OCI-LY3 (cell line): ENCODE measurements around the gene ADAMTSL4.
"Not testable (repeated sequence)": the region's sequence is repeated elsewhere in the genome, so short reads cannot be mapped to it uniquely, and the experiment has no call there.

Experiments used
- H2AFZ ChIP-seq: fragments of 200-600, 300-600 bp; shearing (Covaris generic); 2 replicates; pipeline ENCODE4 v1.6.0; 2014; ENCODE audit warnings: antibody characterized with exemption, low read depth, low read length
- H3K27ac ChIP-seq: fragments of 200-600, 300-600 bp; sonication (generic); 2 replicates; pipeline ENCODE4 v1.5.1; 2014; ENCODE audit warnings: mild to moderate bottlenecking, low read length, moderate library complexity, mixed read lengths
- H3K27me3 ChIP-seq: fragments of 200-600, 300-600 bp; sonication (generic); 2 replicates; pipeline ENCODE4 v1.6.1; 2014; ENCODE audit warnings: low read depth, low read length, mixed read lengths
- H3K36me3 ChIP-seq: fragments of 200-600, 300-600 bp; sonication (generic); replicated peaks from 2 replicates; pipeline ENCODE3; 2014; ENCODE audit warnings: low read depth, low read length, mixed read lengths
- H3K4me1 ChIP-seq: fragments of 300-600, 200-600 bp; sonication (generic); 2 replicates; pipeline ENCODE4 v1.6.1; 2014; ENCODE audit warnings: low read length, mixed read lengths
- H3K4me2 ChIP-seq: fragments of 200-600, 300-600 bp; sonication (generic); 2 replicates; pipeline ENCODE4 v1.6.1; 2014; ENCODE audit warnings: low read length, mixed read lengths
- H3K4me3 ChIP-seq: fragments of 300-600, 200-600 bp; sonication (generic); 2 replicates; pipeline ENCODE4 v1.5.1; 2014; ENCODE audit warnings: antibody characterized with exemption, mild to moderate bottlenecking, low read length, moderate library complexity
- H3K79me2 ChIP-seq: fragments of 300-600, 200-600 bp; shearing (Covaris generic); 2 replicates; pipeline ENCODE4 v1.6.1; 2014; ENCODE audit warnings: mild to moderate bottlenecking, low read length, mixed read lengths
- H3K9ac ChIP-seq: fragments of 300-600, 200-600 bp; shearing (Covaris generic); 2 replicates; pipeline ENCODE4 v1.6.0; 2014; ENCODE audit warnings: mild to moderate bottlenecking, low read length, moderate library complexity
- H3K9me3 ChIP-seq: fragments of 200-600, 300-600 bp; shearing (Covaris generic); 2 replicates; pipeline ENCODE4 v1.6.1; 2014; ENCODE audit warnings: low read length, mixed read lengths; ENCODE audit not compliant: insufficient read depth
- H4K20me1 ChIP-seq: fragments of 200-600, 300-600 bp; sonication (generic); 2 replicates; pipeline ENCODE4 v1.6.1; 2016; ENCODE audit warnings: low read length, mixed read lengths; ENCODE audit not compliant: insufficient read depth
- CTCF ChIP-seq: fragments of 200-600, 300-600 bp; sonication (generic); IDR thresholded peaks from 2 replicates; pipeline ENCODE4 v1.5.1; 2014; ENCODE audit warnings: antibody characterized with exemption, low read length, low read depth
- EZH2phosphoT487 ChIP-seq: fragments of 200-600 bp; shearing (Covaris generic); IDR thresholded peaks from 2 replicates; pipeline ENCODE4 v1.6.1; 2018; ENCODE audit warnings: antibody characterized with exemption, mixed run types, low read depth

The ADAMTSL4 gene

DNA sequence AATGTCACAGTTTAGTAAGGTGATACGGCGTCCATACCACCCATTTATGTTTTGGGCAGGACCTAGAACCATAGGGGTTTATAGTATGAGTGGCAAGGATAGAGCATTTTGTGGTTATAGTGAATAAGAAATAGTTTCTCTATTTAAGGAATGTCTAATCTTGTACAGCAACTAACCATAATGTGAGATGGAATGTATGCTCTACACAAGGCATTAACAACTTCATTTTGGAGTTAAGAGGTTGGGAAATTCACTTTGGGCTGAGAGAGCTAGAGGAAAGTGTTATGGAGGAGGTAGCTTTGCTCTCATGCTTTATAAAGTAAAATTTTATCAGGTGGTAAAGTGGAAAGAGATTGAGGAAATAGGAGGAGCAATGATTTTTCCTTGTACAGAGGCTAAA is 33.2 kb downstream of the ADAMTSL4 start:
- Histone ChIP-seq H3K36me3 (peaks cover 17% of the 10 kb centered on the region), H3K4me2 (no peak overlapping the region), H3K27ac (no peak overlapping the region)

DNA sequence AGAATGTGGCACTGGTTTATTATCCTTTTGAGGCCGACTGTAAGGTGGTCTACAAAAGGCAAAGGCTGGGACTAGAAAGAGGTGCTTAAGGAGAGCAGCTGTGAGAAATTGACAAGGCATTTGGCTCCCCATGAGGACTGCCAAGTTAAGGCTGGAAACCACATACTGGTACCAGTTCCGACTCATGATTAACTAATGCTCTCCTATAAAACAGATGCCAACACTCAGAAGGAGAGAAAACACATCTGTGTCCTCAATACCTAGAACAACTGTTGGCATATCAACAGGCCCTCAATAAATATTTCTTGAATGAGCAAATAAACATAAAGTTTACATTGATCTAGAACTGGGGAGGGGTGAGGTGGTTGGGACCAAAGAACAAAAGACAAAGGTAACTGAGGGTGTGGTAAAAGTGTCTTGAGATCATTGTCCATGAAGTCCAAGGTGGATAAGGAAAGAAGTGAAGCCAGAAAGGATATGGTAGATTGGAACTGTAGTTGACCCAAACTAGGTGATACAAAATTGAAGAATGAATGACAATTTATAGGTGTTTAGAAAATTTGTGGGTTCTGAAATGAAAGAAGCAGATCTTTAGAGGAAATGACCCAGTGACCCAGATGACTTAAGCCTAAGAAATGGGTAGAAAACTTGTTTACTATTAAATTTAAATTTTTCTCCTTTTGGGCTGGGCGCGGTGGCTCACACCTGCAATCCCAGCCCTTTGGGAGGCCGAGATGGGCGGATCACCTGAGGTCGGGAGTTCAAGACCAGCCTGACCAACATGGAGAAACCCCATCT is 47.1 kb downstream of the ADAMTSL4 start:
- Histone ChIP-seq H3K27me3 (no peaks in the 10 kb centered on the region), H3K27ac (no peak overlapping the region), H2AFZ (no peak overlapping the region), H3K4me1 (no peaks in the 10 kb centered on the region), H3K9me3 (no peaks in the 10 kb centered on the region), H3K36me3 (no peaks in the 10 kb centered on the region), H3K4me3 (no peak overlapping the region), H3K9ac (no peak overlapping the region), H4K20me1 (no peaks in the 10 kb centered on the region), H3K79me2 (no peaks in the 10 kb centered on the region), H3K4me2 (no peak overlapping the region)
- TF ChIP-seq EZH2phosphoT487 (no peak), CTCF (no peak)

More for the DNA sequence above, 33.2 kb downstream of the ADAMTSL4 start:
- H4K20me1 ChIP-seq, result peaks cover 19% of the 10 kb centered on the region
- no peak overlapping the region for H3K4me3 ChIP-seq
- peaks cover 29% of the 10 kb centered on the region for H3K79me2 ChIP-seq
- H3K4me1 ChIP-seq, result peaks cover 7% of the 10 kb centered on the region
- H2AFZ ChIP-seq, result no peak overlapping the region
- no peak overlapping the region for H3K9ac ChIP-seq
- H3K27me3 ChIP-seq, result no peaks in the 10 kb centered on the region
- TF ChIP-seq CTCF (no peak), EZH2phosphoT487 (no peak)
- no peaks in the 10 kb centered on the region for H3K9me3 ChIP-seq

DNA sequence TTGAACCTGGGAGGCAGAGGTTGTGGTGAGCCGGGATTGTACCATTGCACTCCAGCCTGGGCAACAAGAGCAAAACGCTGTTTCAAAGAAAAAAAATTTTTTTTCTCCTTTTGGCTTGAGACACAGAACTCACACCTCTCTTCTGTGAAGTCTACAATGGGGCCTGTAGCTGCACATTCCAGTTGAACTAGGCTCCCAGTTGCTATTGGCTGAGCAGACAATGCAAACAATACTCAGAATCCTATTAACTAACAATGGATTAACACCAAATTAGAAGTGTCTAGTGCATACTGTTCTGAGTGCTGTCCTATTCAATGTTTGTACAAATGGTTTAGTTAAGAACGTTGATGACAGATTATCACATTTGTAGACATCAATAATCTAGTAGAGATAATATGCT is 47.8 kb downstream of the ADAMTSL4 start:
- Histone ChIP-seq H3K27me3 (no peaks in the 10 kb centered on the region), H3K9me3 (no peaks in the 10 kb centered on the region), H3K36me3 (no peaks in the 10 kb centered on the region), H4K20me1 (no peaks in the 10 kb centered on the region), H3K4me1 (no peaks in the 10 kb centered on the region), H3K4me3 (no peak overlapping the region), H3K79me2 (no peaks in the 10 kb centered on the region), H3K4me2 (no peak overlapping the region), H2AFZ (no peak overlapping the region), H3K9ac (no peak overlapping the region), H3K27ac (no peak overlapping the region)
- TF ChIP-seq EZH2phosphoT487 (no peak), CTCF (no peak)

DNA sequence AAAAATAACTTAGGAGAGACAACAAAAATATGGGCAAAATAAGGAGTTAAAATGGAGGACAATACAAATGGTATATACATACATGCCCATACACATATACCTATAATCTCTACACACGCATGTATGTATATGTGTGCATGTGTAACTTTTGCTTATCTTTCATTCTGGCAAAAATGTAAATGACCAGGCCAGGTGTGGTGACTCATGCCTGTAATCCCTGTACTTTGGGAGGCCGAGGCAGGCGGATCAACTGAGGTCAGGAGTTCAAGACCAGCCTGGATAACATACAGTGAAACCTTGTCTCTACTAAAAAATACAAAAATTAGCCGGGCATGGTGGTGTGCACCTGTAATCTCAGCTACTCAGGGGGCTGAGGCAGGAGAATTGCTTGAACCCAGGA is 49.1 kb downstream of the ADAMTSL4 start:
- not testable (repeated sequence) for H4K20me1 ChIP-seq, H3K27me3 ChIP-seq

More for the DNA sequence above, 49.1 kb downstream of the ADAMTSL4 start:
- H3K9ac ChIP-seq, H3K4me2 ChIP-seq, H3K36me3 ChIP-seq, H3K27ac ChIP-seq, H3K9me3 ChIP-seq, H3K4me1 ChIP-seq, H3K4me3 ChIP-seq, H3K79me2 ChIP-seq, H2AFZ ChIP-seq: not testable (repeated sequence)
